IMR-90 (cell line): ENCODE measurements around the gene ZC3H14. TPM values are rescaled to one million over a fixed set of nuclear protein-coding genes. Genes with fewer than 3 reads are reported as not detected.

Experiments
- ATAC-seq: fragments of 200-7000 bp; cut with Tn5 transposase; 2 replicates; pipeline ENCODE4 v1.9.1; 2020; ENCODE audit warnings: low read depth, mild to moderate bottlenecking, moderate library complexity
- BruUV-seq: library from RNA; stranded (reverse); fragments of 400-500 nt; replicated peaks from 2 replicates; lab custom pipeline; 2021; lab: Mats Ljungman, UMichigan
- CTCF ChIA-PET: fragments of 300-600 bp; formaldehyde crosslinking; extraction: SDS; loops from one replicate; lab custom pipeline; 2021; ENCODE audit warnings: antibody characterized with exemption; lab: Yijun Ruan, JAX
- POLR2A ChIA-PET: fragments of 300-600 bp; sonication (Branson Sonifier 250); formaldehyde crosslinking; loops from one replicate; lab custom pipeline; 2022; ENCODE audit warnings: antibody characterized with exemption; ENCODE audit not compliant: unreplicated experiment; lab: Charles Lee
- DNase-seq: peaks from one replicate; pipeline ENCODE4 v3.0.0; 2013
- H2AFZ ChIP-seq: replicated peaks from 2 replicates; pipeline ENCODE3; 2013; ENCODE audit warnings: low read length, mild to moderate bottlenecking; ENCODE audit not compliant: poor library complexity
- H2AK5ac ChIP-seq: 2 replicates; pipeline ENCODE4 v1.6.1; 2013; ENCODE audit warnings: low read depth, low read length, inconsistent platforms
- H2AK9ac ChIP-seq: replicated peaks from 2 replicates; pipeline ENCODE3; 2013; ENCODE audit warnings: mild to moderate bottlenecking, low read depth, low read length, moderate library complexity; ENCODE audit not compliant: poor library complexity
- H2BK120ac ChIP-seq: 2 replicates; pipeline ENCODE4 v1.6.1; 2013; ENCODE audit warnings: low read depth, low read length, inconsistent platforms
- H2BK15ac ChIP-seq: 3 replicates; pipeline ENCODE4 v1.6.1; 2013; ENCODE audit warnings: low read depth, low read length, inconsistent platforms
- H2BK20ac ChIP-seq: 2 replicates; pipeline ENCODE4 v1.6.1; 2013; ENCODE audit warnings: low read depth, mild to moderate bottlenecking, inconsistent platforms, low read length, moderate library complexity
- H2BK5ac ChIP-seq: 2 replicates; pipeline ENCODE4 v1.6.1; 2013; ENCODE audit warnings: mild to moderate bottlenecking, low read depth, low read length, inconsistent platforms; ENCODE audit not compliant: poor library complexity, severe bottlenecking
- H3K14ac ChIP-seq: replicated peaks from 2 replicates; pipeline ENCODE4 v1.6.1; 2013; ENCODE audit warnings: low read depth, low read length, inconsistent platforms
- H3K18ac ChIP-seq: 2 replicates; pipeline ENCODE4 v1.6.1; 2013; ENCODE audit warnings: low read depth, low read length, control low read depth
- H3K23ac ChIP-seq: 2 replicates; pipeline ENCODE4 v1.6.1; 2013; ENCODE audit warnings: low read depth, low read length, inconsistent platforms
- H3K27ac ChIP-seq: 2 replicates; pipeline ENCODE4 v1.5.1; 2013; ENCODE audit warnings: mild to moderate bottlenecking, control low read depth, low read length; ENCODE audit not compliant: insufficient read depth
- H3K27me3 ChIP-seq: 2 replicates; pipeline ENCODE4 v1.6.1; 2013; ENCODE audit warnings: low read length; ENCODE audit not compliant: control insufficient read depth, insufficient read depth
- H3K36me3 ChIP-seq: 2 replicates; pipeline ENCODE4 v1.6.1; 2013; ENCODE audit warnings: low read length, mixed read lengths; ENCODE audit not compliant: control insufficient read depth, insufficient read depth
- H3K4ac ChIP-seq: 2 replicates; pipeline ENCODE4 v1.6.1; 2013; ENCODE audit warnings: low read depth, low read length, inconsistent platforms
- H3K4me1 ChIP-seq: 2 replicates; pipeline ENCODE4 v1.6.1; 2013; ENCODE audit warnings: low read length, mixed read lengths; ENCODE audit not compliant: control insufficient read depth, insufficient read depth
- H3K4me2 ChIP-seq: 2 replicates; pipeline ENCODE4 v1.6.1; 2013; ENCODE audit warnings: low read depth, mild to moderate bottlenecking, control low read depth, low read length, moderate library complexity
- H3K4me3 ChIP-seq: 2 replicates; pipeline ENCODE4 v1.5.1; 2013; ENCODE audit warnings: low read depth, mild to moderate bottlenecking, control low read depth, low read length, moderate library complexity; ENCODE audit not compliant: insufficient read depth
- H3K56ac ChIP-seq: 2 replicates; pipeline ENCODE4 v1.6.1; 2013; ENCODE audit warnings: low read length, inconsistent platforms; ENCODE audit not compliant: insufficient read depth; ENCODE audit errors: extremely low read depth
- H3K79me1 ChIP-seq, 2 experiments: 2 replicates each; pipeline ENCODE4 v1.6.1; 2013; ENCODE audit warnings: low read length in 2 of 2, inconsistent platforms in 1 of 2, low read depth in 1 of 2
- H3K9ac ChIP-seq: 2 replicates; pipeline ENCODE4 v1.6.1; 2013; ENCODE audit warnings: low read depth, low read length, control low read depth
- H3K9me1 ChIP-seq: 2 replicates; pipeline ENCODE4 v1.6.1; 2013; ENCODE audit warnings: low read length, inconsistent platforms; ENCODE audit not compliant: insufficient read depth
- H3K9me3 ChIP-seq: 2 replicates; pipeline ENCODE4 v1.6.1; 2013; ENCODE audit warnings: low read length; ENCODE audit not compliant: control insufficient read depth, insufficient read depth
- H4K20me1 ChIP-seq: 2 replicates; pipeline ENCODE4 v1.6.1; 2013; ENCODE audit warnings: low read length, inconsistent platforms; ENCODE audit not compliant: insufficient read depth
- H4K5ac ChIP-seq: 2 replicates; pipeline ENCODE4 v1.6.1; 2013; ENCODE audit warnings: mild to moderate bottlenecking, low read depth, low read length, control low read depth
- H4K8ac ChIP-seq, 2 experiments: 2 replicates each; pipeline ENCODE4 v1.6.1; 2013; ENCODE audit warnings: low read depth in 2 of 2, low read length in 2 of 2, control low read depth in 1 of 2, inconsistent platforms in 1 of 2
- H4K91ac ChIP-seq: 2 replicates; pipeline ENCODE4 v1.6.1; 2013; ENCODE audit warnings: low read depth, low read length, inconsistent platforms; ENCODE audit not compliant: insufficient read depth
- CHD1 ChIP-seq: IDR thresholded peaks from 2 replicates; pipeline ENCODE4 v1.6.1; 2012; ENCODE audit warnings: low read depth, low read length, improper control_type of control experiment
- FOS ChIP-seq: fragments of 150-350 bp; IDR thresholded peaks from 2 replicates; pipeline ENCODE4 v1.6.1; 2016; ENCODE audit warnings: low read depth, low read length
- MAZ ChIP-seq: IDR thresholded peaks from 2 replicates; pipeline ENCODE4 v1.6.1; 2012; ENCODE audit warnings: low read depth, mild to moderate bottlenecking, low read length, improper control_type of control experiment, moderate library complexity, borderline replicate concordance
- MXI1 ChIP-seq: IDR thresholded peaks from 2 replicates; pipeline ENCODE4 v1.6.1; 2012; ENCODE audit warnings: low read depth, mild to moderate bottlenecking, low read length, moderate library complexity, borderline replicate concordance
- NFE2L2 ChIP-seq: fragments of 150-350 bp; IDR thresholded peaks from 2 replicates; pipeline ENCODE4 v1.6.1; 2016; ENCODE audit warnings: low read depth, mild to moderate bottlenecking, low read length
- RAD21 ChIP-seq: IDR thresholded peaks from 2 replicates; pipeline ENCODE4 v1.6.1; 2012; ENCODE audit warnings: low read length, improper control_type of control experiment
- RCOR1 ChIP-seq: IDR thresholded peaks from 2 replicates; pipeline ENCODE4 v1.6.1; 2012; ENCODE audit warnings: mild to moderate bottlenecking, low read length, improper control_type of control experiment; ENCODE audit not compliant: insufficient replicate concordance
- RFX5 ChIP-seq: IDR thresholded peaks from 2 replicates; pipeline ENCODE4 v1.8.0; 2012; ENCODE audit warnings: low read depth, mild to moderate bottlenecking, low read length, moderate library complexity
- SMC3 ChIP-seq: fragments of 150-350 bp; IDR thresholded peaks from 2 replicates; pipeline ENCODE4 v1.6.1; 2016; ENCODE audit warnings: low read depth, mild to moderate bottlenecking, antibody characterized with exemption, low read length, moderate library complexity
- WGBS, 2 experiments: methylation state at CpG; one replicate each; pipeline versions ENCODE4 v1.1.5 to v1.1.7; 2013; ENCODE audit warnings: missing lambda C conversion rate in 2 of 2; ENCODE audit not compliant: insufficient read length in 1 of 2; ENCODE audit errors: extremely low coverage in 2 of 2; 5-methylcytosine and 5-hydroxymethylcytosine counted together
- dilution Hi-C: fragments of 300-500 bp; cut with HindIII; formaldehyde crosslinking; loops from one replicate; pipeline ENCODE4 v1.14.3; 2018; ENCODE audit warnings: low sequenced_read_pairs; ENCODE audit not compliant: unreplicated experiment
- in situ Hi-C: fragments of 300-500 bp; cut with MboI; formaldehyde crosslinking; loops from 3 replicates; pipeline ENCODE4 v1.14.3; 2019; ENCODE audit warnings: low sequenced_read_pairs, inconsistent platforms, mixed read lengths
- intact Hi-C: fragments of 100-400 bp; cut with micrococcal nuclease; formaldehyde crosslinking; loops from 2 replicates; pipeline ENCODE4 v1.10.0; 2022
- polyA plus RNA-seq, 3 experiments: library from polyadenylated mRNA; depleted of rRNA; stranded (reverse); fragments of >200 nt; gene quantifications; 2 replicates each; pipeline ENCODE4 v1.2.3, GENCODE V29; 2012; ENCODE audit warnings: low replicate concordance in 1 of 3
- total RNA-seq: library from RNA; depleted of rRNA; stranded (reverse); fragments of >200 nt; gene quantifications from 2 replicates; pipeline ENCODE4 v1.2.3, GENCODE V29; 2012
- TF ChIP-seq, protein P1 (sequence below): conservative IDR thresholded peaks from 2 replicates; pipeline ENCODE4 v1.5.1; 2012; ENCODE audit warnings: mild to moderate bottlenecking, low read depth, low read length, improper control_type of control experiment
- TF ChIP-seq, protein P2 (sequence below): fragments of 150-350 bp; IDR thresholded peaks from 2 replicates; pipeline ENCODE4 v1.6.1; 2017; ENCODE audit warnings: mild to moderate bottlenecking, antibody characterized with exemption, low read length, low read depth

The ZC3H14 gene
- total and polyA plus RNA-seq, 2 of the 4 experiments (the other 2 are of a cell fraction) = 72.5 to 111 TPM

DNA sequence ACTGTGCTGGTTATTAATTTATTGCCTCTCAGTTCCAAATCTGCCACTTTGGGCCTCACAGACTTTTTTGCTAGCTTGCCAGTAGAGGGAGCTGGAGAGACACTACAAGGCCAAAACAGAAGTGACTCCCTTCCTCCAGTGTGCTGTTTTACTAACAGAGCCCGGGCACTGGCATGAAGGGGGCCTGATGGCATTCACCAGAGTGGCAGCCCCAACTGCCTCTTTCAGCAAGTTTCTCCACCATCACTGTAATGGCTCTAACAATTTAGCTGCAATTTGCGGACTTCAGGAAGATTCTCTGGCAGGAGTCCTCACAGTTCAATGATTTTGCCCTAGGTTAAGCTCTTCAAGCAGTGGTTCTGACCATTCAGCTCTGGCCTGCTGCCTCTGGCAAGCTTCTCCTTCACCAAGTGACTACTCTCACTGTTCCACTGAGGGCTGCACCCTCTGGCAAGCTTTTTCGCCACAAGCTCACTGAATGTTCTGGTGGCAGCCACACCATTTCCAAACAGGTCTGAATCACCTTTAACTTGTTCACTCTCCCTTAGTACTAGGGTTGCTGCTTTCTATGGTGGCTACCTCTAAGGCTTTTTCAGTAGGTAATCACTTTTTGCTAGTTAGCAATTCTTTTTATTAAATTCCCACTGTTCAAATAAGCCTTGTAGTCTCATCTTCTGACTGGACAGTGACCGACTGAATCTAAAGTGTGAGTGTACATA is 104.9 kb downstream of the ZC3H14 start:
- WGBS, 2 experiments = no CpG with 5 or more reads among the region's 4 CpGs
- no peak overlapping the region for H3K23ac ChIP-seq
- 0 out of 4 replicates have a peak overlapping the region, but pooled peaks of 1 of the 2 experiments have one; percentile 1 for H4K8ac ChIP-seq
- 0 out of 2 replicates have a peak overlapping the region, but pooled peaks have one; percentile 17 for H2AK5ac ChIP-seq
- dilution Hi-C loops (no loop called here), intact Hi-C loops (loop anchor here (1.0 to 5.0 kb wide), 4 partner anchors 124 to 1250 kb away; no protein-coding TSS in a partner anchor), in situ Hi-C loops (loop anchor here (5.0 to 25.0 kb wide), 2 partner anchors 345 to 1270 kb away; no protein-coding TSS in a partner anchor)
- peak overlapping the region; percentile 15; the same call in 1 of the 2 replicates for H2BK20ac ChIP-seq
- POLR2A ChIA-PET = interaction anchor here (0.6 kb wide), 1 partner anchor 180 kb away, joined by 4 read pairs; no protein-coding TSS in a partner anchor
- no TSS peak for BruUV-seq
- H2BK120ac ChIP-seq = no peak overlapping the region
- H3K27me3 ChIP-seq = no peaks in the 10 kb centered on the region
- no peak overlapping the region for H3K18ac ChIP-seq
- no peak overlapping the region; the same call in 1 of the 2 replicates for H3K14ac ChIP-seq
- no peak overlapping the region; the same call in 1 of the 2 replicates for H4K91ac ChIP-seq
- H3K79me1 ChIP-seq = peaks cover 0 to 3% of the 10 kb centered on the region in 2 experiments; a peak in 1 of 4 replicates
- no peak overlapping the region for H2AK9ac ChIP-seq
- H3K27ac ChIP-seq = no peak overlapping the region
- H3K4me1 ChIP-seq = 0 out of 2 replicates have a peak, but pooled peaks cover 3% of the 10 kb centered on the region
- CTCF ChIA-PET = interaction anchor here (0.6 to 1.8 kb wide), 23 partner anchors 10 to 374 kb away, joined by 3 to 8 read pairs (median 4); partner anchors contain the start of genes EML5 and TTC8
- no peaks in the 10 kb centered on the region for H3K36me3 ChIP-seq
- no peak overlapping the region for H3K56ac ChIP-seq
- no peak overlapping the region for H2BK5ac ChIP-seq
- no peak overlapping the region for H3K4me2 ChIP-seq
- H4K5ac ChIP-seq = no peak overlapping the region
- DNase-seq (peak; percentile 83), ATAC-seq (peak; percentile 98)
- H3K9me3 ChIP-seq = no peaks in the 10 kb centered on the region
- H4K20me1 ChIP-seq = no peaks in the 10 kb centered on the region
- no peaks in the 10 kb centered on the region for H3K9me1 ChIP-seq
- TF ChIP-seq NFE2L2 = 0 out of 2 replicates have a peak, but pooled peaks have one; percentile 4
- TF ChIP-seq FOS = no peak
- TF ChIP-seq MAZ = no peak
- TF ChIP-seq, protein P1, sequence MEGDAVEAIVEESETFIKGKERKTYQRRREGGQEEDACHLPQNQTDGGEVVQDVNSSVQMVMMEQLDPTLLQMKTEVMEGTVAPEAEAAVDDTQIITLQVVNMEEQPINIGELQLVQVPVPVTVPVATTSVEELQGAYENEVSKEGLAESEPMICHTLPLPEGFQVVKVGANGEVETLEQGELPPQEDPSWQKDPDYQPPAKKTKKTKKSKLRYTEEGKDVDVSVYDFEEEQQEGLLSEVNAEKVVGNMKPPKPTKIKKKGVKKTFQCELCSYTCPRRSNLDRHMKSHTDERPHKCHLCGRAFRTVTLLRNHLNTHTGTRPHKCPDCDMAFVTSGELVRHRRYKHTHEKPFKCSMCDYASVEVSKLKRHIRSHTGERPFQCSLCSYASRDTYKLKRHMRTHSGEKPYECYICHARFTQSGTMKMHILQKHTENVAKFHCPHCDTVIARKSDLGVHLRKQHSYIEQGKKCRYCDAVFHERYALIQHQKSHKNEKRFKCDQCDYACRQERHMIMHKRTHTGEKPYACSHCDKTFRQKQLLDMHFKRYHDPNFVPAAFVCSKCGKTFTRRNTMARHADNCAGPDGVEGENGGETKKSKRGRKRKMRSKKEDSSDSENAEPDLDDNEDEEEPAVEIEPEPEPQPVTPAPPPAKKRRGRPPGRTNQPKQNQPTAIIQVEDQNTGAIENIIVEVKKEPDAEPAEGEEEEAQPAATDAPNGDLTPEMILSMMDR = peak; percentile 91
- no peak for TF ChIP-seq CHD1
- TF ChIP-seq SMC3 = peak; percentile 79
- TF ChIP-seq, protein P2, sequence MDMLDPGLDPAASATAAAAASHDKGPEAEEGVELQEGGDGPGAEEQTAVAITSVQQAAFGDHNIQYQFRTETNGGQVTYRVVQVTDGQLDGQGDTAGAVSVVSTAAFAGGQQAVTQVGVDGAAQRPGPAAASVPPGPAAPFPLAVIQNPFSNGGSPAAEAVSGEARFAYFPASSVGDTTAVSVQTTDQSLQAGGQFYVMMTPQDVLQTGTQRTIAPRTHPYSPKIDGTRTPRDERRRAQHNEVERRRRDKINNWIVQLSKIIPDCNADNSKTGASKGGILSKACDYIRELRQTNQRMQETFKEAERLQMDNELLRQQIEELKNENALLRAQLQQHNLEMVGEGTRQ = no peak
- no peak for TF ChIP-seq RFX5
- no peak for TF ChIP-seq MXI1
- no peak for TF ChIP-seq RCOR1
- peak; percentile 89 for TF ChIP-seq RAD21
- H2BK15ac ChIP-seq = no peak overlapping the region
- no peak overlapping the region for H3K4me3 ChIP-seq
- peak overlapping the region; percentile 8; the same call in 1 of the 2 replicates for H3K4ac ChIP-seq
- no peak overlapping the region; the same call in 1 of the 2 replicates for H3K9ac ChIP-seq
- peak overlapping the region; percentile 59 for H2AFZ ChIP-seq
